ENCODE results near the gene EPHB1.

- TF ChIP-seq CTCF (conservative IDR thresholded peaks at IDR 0.05) (no peak), ZFX (IDR thresholded peaks at IDR 0.05) (no peak)
Observed at GRCh38 chr3:135047061-135047460, 252.0 kb downstream of the EPHB1 start.

All from C4-2B (cell line).